Measurements from ENCODE around the gene NFIX. TPM values are rescaled to one million over a fixed set of nuclear protein-coding genes. Genes with fewer than 3 reads are reported as not detected.

NFIX gene
- total RNA-seq, 1 donor from 2014 or later = 2.6 TPM

DNA sequence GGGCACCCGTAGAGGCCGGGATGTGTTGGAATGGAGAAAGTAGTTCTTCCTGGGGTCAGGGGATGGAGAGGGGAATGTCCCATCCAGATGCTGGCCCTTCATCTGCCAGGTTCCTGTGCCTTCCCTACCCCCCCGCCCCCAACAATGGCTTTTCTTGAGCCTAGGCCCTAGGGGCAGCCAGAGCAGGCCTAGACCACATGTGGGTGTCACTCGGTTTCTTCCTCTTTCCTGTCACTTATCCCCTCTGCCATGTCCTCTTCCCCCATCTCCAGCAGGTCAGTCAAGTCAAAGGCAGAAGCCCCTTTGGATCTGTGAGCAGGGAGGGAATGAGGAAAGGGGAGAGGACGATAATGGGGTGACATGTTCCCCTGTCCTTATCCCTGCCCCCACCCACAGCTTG lies 71.0 kb downstream of the NFIX start:
- TF ChIP-seq, protein P1, sequence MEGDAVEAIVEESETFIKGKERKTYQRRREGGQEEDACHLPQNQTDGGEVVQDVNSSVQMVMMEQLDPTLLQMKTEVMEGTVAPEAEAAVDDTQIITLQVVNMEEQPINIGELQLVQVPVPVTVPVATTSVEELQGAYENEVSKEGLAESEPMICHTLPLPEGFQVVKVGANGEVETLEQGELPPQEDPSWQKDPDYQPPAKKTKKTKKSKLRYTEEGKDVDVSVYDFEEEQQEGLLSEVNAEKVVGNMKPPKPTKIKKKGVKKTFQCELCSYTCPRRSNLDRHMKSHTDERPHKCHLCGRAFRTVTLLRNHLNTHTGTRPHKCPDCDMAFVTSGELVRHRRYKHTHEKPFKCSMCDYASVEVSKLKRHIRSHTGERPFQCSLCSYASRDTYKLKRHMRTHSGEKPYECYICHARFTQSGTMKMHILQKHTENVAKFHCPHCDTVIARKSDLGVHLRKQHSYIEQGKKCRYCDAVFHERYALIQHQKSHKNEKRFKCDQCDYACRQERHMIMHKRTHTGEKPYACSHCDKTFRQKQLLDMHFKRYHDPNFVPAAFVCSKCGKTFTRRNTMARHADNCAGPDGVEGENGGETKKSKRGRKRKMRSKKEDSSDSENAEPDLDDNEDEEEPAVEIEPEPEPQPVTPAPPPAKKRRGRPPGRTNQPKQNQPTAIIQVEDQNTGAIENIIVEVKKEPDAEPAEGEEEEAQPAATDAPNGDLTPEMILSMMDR (IDR thresholded peaks at IDR 0.05) = no peak
- Mint-ChIP-seq H3K27ac (no peak overlapping the region), H3K4me1 (peaks cover 3% of the 10 kb centered on the region), H3K27me3 (peaks cover 9% of the 10 kb centered on the region), H3K9me3 (no peaks in the 10 kb centered on the region), H3K4me3 (no peak overlapping the region), H3K36me3 (ENCODE audit: low read depth) (no peaks in the 10 kb centered on the region)
- no peak for DNase-seq
- ChIA-PET CTCF (no interaction called here), POLR2A (no interaction called here)
- intact Hi-C loops (cut with micrococcal nuclease) = loop anchor here (10.0 kb wide), 1 partner anchor 519 kb away; no protein-coding TSS in a partner anchor
- no peak for ATAC-seq (ENCODE audit: low read depth)

DNA sequence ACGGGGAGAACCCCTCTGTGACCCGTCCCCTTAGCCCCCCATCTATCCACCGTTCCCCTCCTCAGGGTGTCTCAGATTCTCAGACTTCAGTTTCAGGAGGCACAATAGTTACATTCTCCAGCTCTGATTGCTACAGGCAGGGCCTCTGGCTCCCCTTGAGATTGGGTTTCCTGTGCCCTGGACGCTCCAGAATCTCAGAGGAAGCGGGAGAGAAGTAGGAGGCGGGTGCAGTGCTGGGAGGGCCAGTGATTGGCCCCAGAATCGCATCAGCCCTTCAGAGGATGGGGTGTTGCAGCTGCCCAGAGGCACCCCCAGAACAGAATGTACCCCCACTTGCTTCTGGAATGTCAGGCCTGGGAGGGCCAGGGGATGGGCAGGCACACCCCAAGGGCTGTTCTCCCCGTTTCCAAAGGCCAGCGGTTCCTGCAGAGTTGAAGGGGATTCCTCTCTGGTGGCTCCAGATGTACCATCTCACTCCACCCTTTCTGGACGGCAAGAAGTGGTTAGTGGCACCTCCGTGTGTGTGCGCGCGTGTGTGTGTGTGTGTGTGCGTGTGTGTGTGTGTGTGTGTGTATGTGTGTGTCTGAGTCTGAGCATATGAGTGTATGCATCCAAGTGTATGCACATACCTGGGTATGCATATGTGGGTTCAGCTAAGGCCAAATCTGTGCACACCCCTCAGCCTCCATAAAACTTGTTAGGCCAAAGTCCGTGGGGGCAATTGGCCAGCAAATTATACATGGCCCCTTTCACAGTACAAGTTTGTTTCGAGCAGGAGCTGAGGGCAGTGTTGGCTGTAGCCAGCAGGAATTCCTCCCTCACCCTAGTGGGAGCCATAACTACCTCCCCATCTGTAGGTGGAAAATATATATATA lies 71.9 kb downstream of the NFIX start:
- Mint-ChIP-seq H3K9me3 (no peaks in the 10 kb centered on the region), H3K27me3 (peaks cover 5% of the 10 kb centered on the region), H3K27ac (no peak overlapping the region), H3K36me3 (ENCODE audit: low read depth) (no peaks in the 10 kb centered on the region), H3K4me1 (no peaks in the 10 kb centered on the region), H3K4me3 (no peak overlapping the region)
- TF ChIP-seq, protein P1 (IDR thresholded peaks at IDR 0.05) = no peak
- ChIA-PET CTCF (no interaction called here), POLR2A (interaction anchor here (0.7 kb wide), 1 partner anchor 861 kb away, joined by 3 read pairs; no protein-coding TSS in a partner anchor)
- ATAC-seq (ENCODE audit: low read depth) (no peak), DNase-seq (no peak)
- intact Hi-C loops (cut with micrococcal nuclease) = loop anchor here (10.0 kb wide), 1 partner anchor 518 kb away; no protein-coding TSS in a partner anchor

DNA sequence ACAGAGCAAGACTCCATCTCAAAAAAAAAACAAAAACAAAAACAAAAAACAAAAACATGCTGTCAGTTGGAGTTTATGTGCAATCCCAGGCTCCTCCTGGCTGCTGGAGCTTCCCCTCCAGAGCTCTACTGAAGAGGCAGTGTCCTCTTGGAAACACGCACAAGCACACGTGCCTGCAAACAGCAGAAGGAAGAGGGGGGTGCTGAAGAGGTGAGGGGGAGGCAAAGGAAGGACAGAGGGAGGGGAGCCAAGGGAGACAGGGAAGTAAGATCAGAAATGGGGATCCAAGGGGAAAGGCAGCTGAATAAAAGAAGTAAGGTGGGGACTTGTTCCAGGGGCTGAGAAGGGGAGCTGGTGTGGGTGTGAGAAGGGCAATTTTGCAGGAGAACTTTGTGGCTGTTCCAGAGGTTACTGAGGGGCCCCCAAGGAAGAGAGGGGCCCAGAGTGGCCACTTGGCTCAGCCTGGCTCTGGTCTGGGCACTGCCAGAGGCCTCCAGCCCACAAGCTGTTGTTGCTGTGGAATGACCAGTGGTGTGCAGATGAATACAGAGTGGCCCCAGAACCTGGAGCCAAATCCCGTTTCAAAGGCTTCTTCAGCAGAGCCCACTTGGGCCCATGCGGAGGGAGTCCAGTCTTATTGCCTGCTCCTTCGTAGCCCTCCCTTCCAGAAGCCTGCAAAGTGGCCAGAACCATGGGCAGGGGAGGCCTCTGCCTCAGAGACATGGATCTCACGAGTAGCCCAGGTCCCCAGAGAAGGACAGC lies 73.0 kb downstream of the NFIX start:
- Mint-ChIP-seq H3K9me3 (no peaks in the 10 kb centered on the region), H3K27me3 (peaks cover 5% of the 10 kb centered on the region), H3K27ac (no peak overlapping the region), H3K36me3 (ENCODE audit: low read depth) (no peaks in the 10 kb centered on the region), H3K4me3 (no peak overlapping the region), H3K4me1 (no peaks in the 10 kb centered on the region)
- POLR2A ChIA-PET = interaction anchor here (0.7 kb wide), 1 partner anchor 860 kb away, joined by 3 read pairs; no protein-coding TSS in a partner anchor
- CTCF ChIA-PET = no interaction called here
- intact Hi-C loops (cut with micrococcal nuclease) = loop anchor here (10.0 kb wide), 1 partner anchor 517 kb away; no protein-coding TSS in a partner anchor
- TF ChIP-seq, protein P1 (IDR thresholded peaks at IDR 0.05) = no peak
- ATAC-seq (ENCODE audit: low read depth) (no peak), DNase-seq (no peak)

DNA sequence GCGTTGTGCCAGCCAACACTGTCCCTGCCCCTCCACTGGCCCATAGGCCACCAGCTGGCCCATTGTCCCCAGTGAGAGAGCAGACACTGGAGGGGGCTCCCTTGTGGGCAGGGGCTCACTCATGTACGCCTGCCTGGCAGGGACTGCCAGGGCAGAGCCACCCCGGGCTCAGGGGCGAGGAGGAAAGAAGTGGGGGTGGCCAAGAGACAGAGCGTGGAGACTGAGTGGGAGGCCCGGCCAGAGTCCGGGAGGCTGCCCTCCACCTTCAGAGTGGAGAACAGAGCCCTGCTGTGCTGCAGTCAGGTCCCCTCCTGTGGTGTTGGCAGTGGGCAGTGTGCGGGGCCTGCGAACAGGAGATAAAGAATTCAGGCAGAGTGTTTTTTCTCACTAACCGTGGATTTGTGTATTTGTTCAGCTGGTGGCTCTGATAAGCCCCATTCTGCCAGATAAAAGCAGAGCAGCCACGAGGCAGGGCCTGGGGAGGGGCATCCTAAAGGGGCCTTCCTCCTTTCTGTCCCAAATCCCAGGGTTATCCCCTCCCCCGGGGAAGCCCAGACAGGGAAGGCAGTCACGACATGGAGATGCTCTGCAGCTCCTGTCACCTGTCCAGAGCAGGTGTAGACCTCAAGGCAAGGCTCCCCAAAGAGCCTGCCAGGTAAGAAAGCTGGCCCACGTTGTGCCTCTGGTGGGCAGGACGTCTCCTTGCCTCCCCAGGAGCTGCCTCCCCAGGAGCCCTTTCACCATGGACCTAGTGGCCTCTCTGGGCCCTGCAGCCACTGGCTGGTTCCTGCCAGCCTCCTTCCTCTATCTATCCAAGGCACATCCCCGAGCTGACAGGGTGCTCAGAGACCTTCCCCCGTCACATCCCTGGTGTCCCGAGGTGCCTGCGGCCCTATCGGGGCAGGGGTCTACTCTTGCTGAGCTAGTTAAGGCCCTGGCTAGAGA lies 74.4 kb downstream of the NFIX start:
- TF ChIP-seq, protein P1 (IDR thresholded peaks at IDR 0.05) = no peak
- ChIA-PET POLR2A (interaction anchor here (0.6 kb wide), 1 partner anchor 38 kb away, joined by 4 read pairs; no protein-coding TSS in a partner anchor), CTCF (interaction anchor here (1.8 kb wide), 1 partner anchor 8 kb away, joined by 6 read pairs; no protein-coding TSS in a partner anchor)
- no peaks in the 10 kb centered on the region for H3K36me3 Mint-ChIP-seq (ENCODE audit: low read depth)
- peaks cover 2% of the 10 kb centered on the region for H3K27me3 Mint-ChIP-seq
- intact Hi-C loops (cut with micrococcal nuclease) = loop anchor here (10.0 kb wide), 1 partner anchor 515 kb away; no protein-coding TSS in a partner anchor
- no peak overlapping the region for H3K4me3 Mint-ChIP-seq
- no peaks in the 10 kb centered on the region for H3K4me1 Mint-ChIP-seq
- no peak for ATAC-seq (ENCODE audit: low read depth)
- no peak overlapping the region for H3K27ac Mint-ChIP-seq
- H3K9me3 Mint-ChIP-seq = no peaks in the 10 kb centered on the region
- no peak for DNase-seq

Measured in activated B cell treated with CpG ODN at 0.5 μM for 24 hours (primary cell).